Heart left ventricle (tissue), 13 donors: ENCODE measurements around the gene PDZD8.

Source experiments
- CTCF ChIP-seq, 12 donors: fragments of 200-600 bp; sonication (generic) in 4 of 12; IDR thresholded peaks; one replicate each; pipeline versions ENCODE4 v1.5.0 to v1.8.0; 2018 to 2022; ENCODE audit warnings: antibody characterized with exemption in 12 of 12, mild to moderate bottlenecking in 5 of 12
- POLR2A ChIP-seq, 2 donors: fragments of 450-650 bp; IDR thresholded peaks; one replicate each; pipeline ENCODE4 v1.6.1; 2017; ENCODE audit warnings: antibody characterized with exemption in 2 of 2, mild to moderate bottlenecking in 2 of 2, moderate library complexity in 2 of 2
- donor health status: ischemic (EF 13 %, LVEDD 7.1; RV severe dilation, severe dysfunction).
- donor health status: DM: no; HTN: yes; CAD: no.
- donor health status: DM: no; HTN: no; CAD: no.
- donor health status: ischemic (EF 25% LVEDD 6.9; RV normal size, moderate dysfunction).
- donor health status: ischemic (EF 25% LVEDD 5.7; RV mildly dilated, moderate dysfunction).
- donor health status: ischemic (EF 35%, LVEDD 5.7; RV mildly dilated, moderate dysfunction).
- donor health status: nonischemic (EF 11% LVEDD 7.7; RV severe dilation, severe dysfunction).
- donor health status: DM: yes; HTN: yes; CAD: no.
- donor health status: PGD.
- donor health status: ischemic (EF 29% LVEDD 5.4; RV normal size, mild dysfunction).
- donor health status: nonischemic (EF 23%, LVEDD 6.1; RV moderate dilation, normal function).

DNA sequence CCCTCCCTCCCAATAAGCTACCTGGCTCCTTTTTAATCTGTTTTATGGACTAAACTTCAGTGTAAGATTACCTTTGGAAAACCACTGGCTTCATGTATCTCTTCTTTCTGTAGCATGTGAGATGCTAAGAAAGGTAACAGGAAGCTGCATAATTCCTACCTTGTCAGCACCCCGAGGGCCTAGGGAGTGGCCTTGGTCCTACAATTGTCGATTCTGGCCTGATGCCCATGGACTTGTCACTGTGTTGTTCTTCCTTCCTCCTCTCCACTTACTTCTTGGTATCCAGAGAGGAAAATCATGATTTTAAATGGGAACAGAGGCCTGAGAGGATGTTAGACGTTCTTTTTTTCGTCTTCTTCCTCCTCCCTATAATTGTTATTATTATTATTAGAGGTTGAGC, 42.9 kb upstream of the PDZD8 start:
- TF ChIP-seq CTCF (IDR thresholded peaks at IDR 0.05) (no peak), POLR2A (IDR thresholded peaks at IDR 0.05) (no peak)
